ENCODE measurements around the gene MAG. TPM values are rescaled to one million over a fixed set of nuclear protein-coding genes. Genes with fewer than 3 reads are reported as not detected.

The MAG gene
- total RNA-seq, 1 experiment from 2014 or later: not detected

- H3K9ac ChIP-seq (ENCODE audit: extremely low read depth, insufficient read length, low read length): no peak overlapping the region
- no peak overlapping the region for H2BK5ac ChIP-seq (ENCODE audit: insufficient read length, low read length)
- no peaks in the 10 kb centered on the region for H3K9me3 ChIP-seq (ENCODE audit: control insufficient read depth, low read depth, low read length)
- DNase-seq: no peak
- no peak overlapping the region for H4K5ac ChIP-seq (ENCODE audit: insufficient read length, low read depth, low read length)
- H2BK15ac ChIP-seq (ENCODE audit: low read depth, low read length): no peak overlapping the region
- H2AK5ac ChIP-seq (ENCODE audit: insufficient read length, low read length): no peak overlapping the region
- H4K91ac ChIP-seq (ENCODE audit: insufficient read length, low read depth, low read length): no peak overlapping the region
- no peak overlapping the region for H3K56ac ChIP-seq (ENCODE audit: insufficient read length, low read depth, low read length)
- H2AFZ ChIP-seq (ENCODE audit: low read length): no peak overlapping the region
- Mint-ChIP-seq H3K4me1 (peaks cover 8 to 16% of the 10 kb centered on the region in 2 experiments), H3K9me3 (no peaks in the 10 kb centered on the region), H3K36me3 (ENCODE audit: insufficient read depth in 1 of 3, low read depth in 3 of 3) (peaks cover 6 to 34% (median 30%) of the 10 kb centered on the region in 3 experiments; a peak in 6 of 7 replicates), H3K27me3 (ENCODE audit: low read depth) (peaks cover 20% of the 10 kb centered on the region), H3K27ac (peak overlapping the region in 2 of 3 experiments; percentile 23 to 88; a peak in 2 of 7 replicates), H3K4me3 (no peak overlapping the region)
- H3K27me3 ChIP-seq (ENCODE audit: insufficient read depth, low read length): no peaks in the 10 kb centered on the region
- H3K4me2 ChIP-seq (ENCODE audit: insufficient read depth, insufficient read length, low read length): no peak overlapping the region
- no peaks in the 10 kb centered on the region for H3K79me1 ChIP-seq (ENCODE audit: insufficient read depth, low read depth, low read length, poor library complexity, severe bottlenecking)
- TF ChIP-seq, protein P1, sequence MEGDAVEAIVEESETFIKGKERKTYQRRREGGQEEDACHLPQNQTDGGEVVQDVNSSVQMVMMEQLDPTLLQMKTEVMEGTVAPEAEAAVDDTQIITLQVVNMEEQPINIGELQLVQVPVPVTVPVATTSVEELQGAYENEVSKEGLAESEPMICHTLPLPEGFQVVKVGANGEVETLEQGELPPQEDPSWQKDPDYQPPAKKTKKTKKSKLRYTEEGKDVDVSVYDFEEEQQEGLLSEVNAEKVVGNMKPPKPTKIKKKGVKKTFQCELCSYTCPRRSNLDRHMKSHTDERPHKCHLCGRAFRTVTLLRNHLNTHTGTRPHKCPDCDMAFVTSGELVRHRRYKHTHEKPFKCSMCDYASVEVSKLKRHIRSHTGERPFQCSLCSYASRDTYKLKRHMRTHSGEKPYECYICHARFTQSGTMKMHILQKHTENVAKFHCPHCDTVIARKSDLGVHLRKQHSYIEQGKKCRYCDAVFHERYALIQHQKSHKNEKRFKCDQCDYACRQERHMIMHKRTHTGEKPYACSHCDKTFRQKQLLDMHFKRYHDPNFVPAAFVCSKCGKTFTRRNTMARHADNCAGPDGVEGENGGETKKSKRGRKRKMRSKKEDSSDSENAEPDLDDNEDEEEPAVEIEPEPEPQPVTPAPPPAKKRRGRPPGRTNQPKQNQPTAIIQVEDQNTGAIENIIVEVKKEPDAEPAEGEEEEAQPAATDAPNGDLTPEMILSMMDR (conservative IDR thresholded peaks at IDR 0.05): no peak
- no peaks in the 10 kb centered on the region for H3K79me2 ChIP-seq (ENCODE audit: insufficient read depth, low read length)
- no peaks in the 10 kb centered on the region for H4K20me1 ChIP-seq (ENCODE audit: control insufficient read depth, insufficient read depth, insufficient read length)
- H3K4ac ChIP-seq (ENCODE audit: low read depth, low read length): no peak overlapping the region
- H3T11ph ChIP-seq (ENCODE audit: low read length): no peak overlapping the region
- H3K23ac ChIP-seq (ENCODE audit: insufficient read length, low read depth, low read length): no peak overlapping the region
- H3K18ac ChIP-seq (ENCODE audit: insufficient read length, low read depth, low read length): no peak overlapping the region
- H4K8ac ChIP-seq (replicated peaks; ENCODE audit: insufficient read length, low read depth, low read length): no peak overlapping the region
- H3K14ac ChIP-seq (ENCODE audit: insufficient read depth, low read length): no peak overlapping the region
- no peak overlapping the region for H3K27ac ChIP-seq (ENCODE audit: insufficient read length, low read depth, low read length)
- H2BK12ac ChIP-seq (ENCODE audit: insufficient read length, low read depth, low read length): no peak overlapping the region
- WGBS (ENCODE audit: extremely low coverage, insufficient read length, low lambda C conversion rate): no CpG with 5 or more reads among the region's 12 CpGs
- no peak overlapping the region for H2BK120ac ChIP-seq (ENCODE audit: low read depth, low read length, poor library complexity, severe bottlenecking)
- H3K4me1 ChIP-seq (ENCODE audit: insufficient read depth, low read length): no peaks in the 10 kb centered on the region; the same call in 1 of the 2 replicates
- no peak overlapping the region for H2BK20ac ChIP-seq (ENCODE audit: low read depth, low read length, poor library complexity, severe bottlenecking)
- H3K23me2 ChIP-seq (ENCODE audit: insufficient read length, low read depth, low read length, poor library complexity, severe bottlenecking): peaks cover 6% of the 10 kb centered on the region
Observed at GRCh38 chr19:35279985-35280821, 11.8 kb upstream of the MAG start.

Measured in H9 (cell line).